Measurements from ENCODE around the gene CDV3. TPM values are rescaled to one million over a fixed set of nuclear protein-coding genes. Genes with fewer than 3 reads are reported as not detected.

Gene CDV3
- total and polyA plus RNA-seq, 2 donors (not counting 1 experiment from before 2014, with no cell fraction given), result 39.8 to 188 TPM

DNA sequence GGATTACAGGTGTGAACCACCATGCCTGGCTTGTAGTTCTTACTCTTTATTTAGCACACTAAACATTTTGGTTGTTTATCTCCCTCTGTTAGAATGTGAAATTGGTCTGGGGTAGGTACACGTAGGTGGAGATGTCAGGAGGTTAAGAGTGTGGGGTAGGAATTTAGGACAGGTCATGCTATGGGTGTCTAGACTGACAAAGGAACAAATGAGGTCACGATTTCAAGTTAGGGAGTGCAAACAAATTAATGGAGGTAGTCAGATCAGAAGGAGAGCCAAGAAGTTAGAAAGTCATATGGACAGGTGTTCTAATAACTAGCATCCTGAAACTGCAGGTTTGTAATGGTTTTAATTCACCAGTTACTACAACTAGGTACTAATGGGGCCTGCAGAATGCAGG, 19.8 kb downstream of the CDV3 start:
- H3K27ac Mint-ChIP-seq, result no peak overlapping the region
- H3K4me3 Mint-ChIP-seq, result no peak overlapping the region
- Histone ChIP-seq H3K4me2 (replicated peaks; ENCODE audit: low read depth, low read length, poor library complexity, severe bottlenecking) (no peak overlapping the region), H3K36me3 (replicated peaks in 1 of 2; ENCODE audit: control extremely low read depth in 1 of 2, control insufficient read depth in 1 of 2, extremely low read depth in 1 of 2, insufficient read depth in 2 of 2, low read length in 1 of 2) (peaks cover 3 to 13% of the 10 kb centered on the region in 2 experiments), H3K9me3 (ENCODE audit: control extremely low read depth in 1 of 3, control insufficient read depth in 2 of 3, insufficient read depth in 1 of 3, low read length in 2 of 3) (no peaks in the 10 kb centered on the region), H3K27me3 (replicated peaks in 1 of 4; ENCODE audit: control extremely low read depth in 1 of 4, control insufficient read depth in 3 of 4, insufficient read depth in 4 of 4, low read length in 3 of 4) (no peaks in the 10 kb centered on the region), H4K20me1 (ENCODE audit: control insufficient read depth, insufficient read depth, low read length, poor library complexity, severe bottlenecking) (no peaks in the 10 kb centered on the region), H3K4me1 (ENCODE audit: control insufficient read depth in 2 of 2, insufficient read depth in 2 of 2, low read length in 2 of 2) (no peaks in the 10 kb centered on the region), H2AFZ (ENCODE audit: insufficient read depth, low read depth, low read length, poor library complexity, severe bottlenecking) (no peak overlapping the region), H3K9ac (ENCODE audit: low read length) (no peak overlapping the region), H3K27ac (ENCODE audit: low read length in 2 of 2) (no peak overlapping the region), H3K79me2 (ENCODE audit: control insufficient read depth, insufficient read depth, low read length) (no peaks in the 10 kb centered on the region), H3K4me3 (ENCODE audit: control extremely low read depth in 1 of 5, extremely low read depth in 1 of 5, insufficient read depth in 1 of 5, low read depth in 2 of 5, low read length in 4 of 5) (no peak overlapping the region)
- no peaks in the 10 kb centered on the region for H3K27me3 Mint-ChIP-seq
- DNase-seq, result no peak
- peaks cover 5% of the 10 kb centered on the region for H3K4me1 Mint-ChIP-seq
- no peak for ATAC-seq (ENCODE audit: low read depth)
- H3K9me3 Mint-ChIP-seq (ENCODE audit: insufficient read depth), result no peaks in the 10 kb centered on the region
- TF ChIP-seq, protein P1, sequence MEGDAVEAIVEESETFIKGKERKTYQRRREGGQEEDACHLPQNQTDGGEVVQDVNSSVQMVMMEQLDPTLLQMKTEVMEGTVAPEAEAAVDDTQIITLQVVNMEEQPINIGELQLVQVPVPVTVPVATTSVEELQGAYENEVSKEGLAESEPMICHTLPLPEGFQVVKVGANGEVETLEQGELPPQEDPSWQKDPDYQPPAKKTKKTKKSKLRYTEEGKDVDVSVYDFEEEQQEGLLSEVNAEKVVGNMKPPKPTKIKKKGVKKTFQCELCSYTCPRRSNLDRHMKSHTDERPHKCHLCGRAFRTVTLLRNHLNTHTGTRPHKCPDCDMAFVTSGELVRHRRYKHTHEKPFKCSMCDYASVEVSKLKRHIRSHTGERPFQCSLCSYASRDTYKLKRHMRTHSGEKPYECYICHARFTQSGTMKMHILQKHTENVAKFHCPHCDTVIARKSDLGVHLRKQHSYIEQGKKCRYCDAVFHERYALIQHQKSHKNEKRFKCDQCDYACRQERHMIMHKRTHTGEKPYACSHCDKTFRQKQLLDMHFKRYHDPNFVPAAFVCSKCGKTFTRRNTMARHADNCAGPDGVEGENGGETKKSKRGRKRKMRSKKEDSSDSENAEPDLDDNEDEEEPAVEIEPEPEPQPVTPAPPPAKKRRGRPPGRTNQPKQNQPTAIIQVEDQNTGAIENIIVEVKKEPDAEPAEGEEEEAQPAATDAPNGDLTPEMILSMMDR (IDR thresholded peaks at IDR 0.05), result no peak
- TF ChIP-seq EZH2 (IDR thresholded peaks at IDR 0.05; ENCODE audit: borderline replicate concordance, insufficient read depth, low read depth, low read length, poor library complexity, severe bottlenecking), result no peak
- ChIA-PET CTCF (no interaction called here), POLR2A (no interaction called here)
- 91% methylated on average over 1 of the region's 2 CpGs for WGBS (ENCODE audit: insufficient coverage)
- intact Hi-C loops (cut with micrococcal nuclease), result no loop called here

DNA sequence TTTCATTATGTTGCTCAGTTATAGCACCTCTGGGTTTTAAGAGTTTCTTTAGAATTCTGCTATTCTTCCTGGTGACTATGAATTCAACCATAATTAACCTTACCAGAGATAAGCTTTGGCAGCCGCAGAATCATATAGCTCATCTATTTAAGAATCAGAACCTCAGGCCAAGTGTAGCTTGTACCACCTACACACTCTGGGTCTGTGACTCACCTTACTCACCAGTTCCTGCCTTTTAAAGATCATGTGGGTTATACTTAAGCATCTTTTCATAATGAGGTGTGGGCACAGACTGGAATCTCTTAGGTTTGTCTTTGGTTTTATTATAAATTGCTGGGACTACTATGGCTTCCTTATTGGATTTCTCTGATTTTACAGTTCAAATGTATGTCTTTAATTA, 21.9 kb downstream of the CDV3 start:
- Mint-ChIP-seq H3K9me3 (ENCODE audit: insufficient read depth) (no peaks in the 10 kb centered on the region), H3K27ac (no peak overlapping the region), H3K4me1 (peaks cover 4% of the 10 kb centered on the region), H3K27me3 (no peaks in the 10 kb centered on the region), H3K4me3 (no peak overlapping the region)
- H3K9ac ChIP-seq (ENCODE audit: low read length), result no peak overlapping the region
- no peaks in the 10 kb centered on the region for H3K9me3 ChIP-seq (ENCODE audit: control extremely low read depth in 1 of 3, control insufficient read depth in 2 of 3, insufficient read depth in 1 of 3, low read length in 2 of 3)
- no peak overlapping the region for H3K4me2 ChIP-seq (replicated peaks; ENCODE audit: low read depth, low read length, poor library complexity, severe bottlenecking)
- no peak overlapping the region for H3K4me3 ChIP-seq (ENCODE audit: control extremely low read depth in 1 of 5, extremely low read depth in 1 of 5, insufficient read depth in 1 of 5, low read depth in 2 of 5, low read length in 4 of 5)
- no peaks in the 10 kb centered on the region for H3K27me3 ChIP-seq (replicated peaks in 1 of 4; ENCODE audit: control extremely low read depth in 1 of 4, control insufficient read depth in 3 of 4, insufficient read depth in 4 of 4, low read length in 3 of 4)
- H3K4me1 ChIP-seq (ENCODE audit: control insufficient read depth in 2 of 2, insufficient read depth in 2 of 2, low read length in 2 of 2), result no peaks in the 10 kb centered on the region
- DNase-seq (no peak), ATAC-seq (ENCODE audit: low read depth) (no peak)
- no peaks in the 10 kb centered on the region for H4K20me1 ChIP-seq (ENCODE audit: control insufficient read depth, insufficient read depth, low read length, poor library complexity, severe bottlenecking)
- TF ChIP-seq, protein P1 (IDR thresholded peaks at IDR 0.05), result no peak
- TF ChIP-seq EZH2 (IDR thresholded peaks at IDR 0.05; ENCODE audit: borderline replicate concordance, insufficient read depth, low read depth, low read length, poor library complexity, severe bottlenecking), result no peak
- WGBS (ENCODE audit: insufficient coverage), result no CpG with 5 or more reads among the region's 1 CpG
- H2AFZ ChIP-seq (ENCODE audit: insufficient read depth, low read depth, low read length, poor library complexity, severe bottlenecking), result no peak overlapping the region
- intact Hi-C loops (cut with micrococcal nuclease), result no loop called here
- CTCF ChIA-PET, result interaction anchor here (0.8 to 1.9 kb wide), 3 partner anchors 16 to 73 kb away, joined by 3 to 6 read pairs (median 4); no protein-coding TSS in a partner anchor
- no peaks in the 10 kb centered on the region for H3K79me2 ChIP-seq (ENCODE audit: control insufficient read depth, insufficient read depth, low read length)
- H3K27ac ChIP-seq (ENCODE audit: low read length in 2 of 2), result no peak overlapping the region
- H3K36me3 ChIP-seq (replicated peaks in 1 of 2; ENCODE audit: control extremely low read depth in 1 of 2, control insufficient read depth in 1 of 2, extremely low read depth in 1 of 2, insufficient read depth in 2 of 2, low read length in 1 of 2), result peaks cover 5 to 6% of the 10 kb centered on the region in 2 experiments
- POLR2A ChIA-PET, result no interaction called here
